ENCODE measurements around the gene LRMDA. TPM values are rescaled to one million over a fixed set of nuclear protein-coding genes. Genes with fewer than 3 reads are reported as not detected.

LRMDA gene
- total and polyA plus RNA-seq, 2 of the 13 experiments (the other 11 are each of a cell fraction or from before 2014, with no cell fraction given), result 13.4 to 22.0 TPM

- TF ChIP-seq KAT8 (CRISPR knock-in tag; IDR thresholded peaks at IDR 0.05) (no peak), MEIS2 (CRISPR knock-in tag; IDR thresholded peaks at IDR 0.05) (no peak; the same call in 1 of the 2 replicates), MTA3 (CRISPR knock-in tag; IDR thresholded peaks at IDR 0.05) (no peak), NFATC3 (CRISPR knock-in tag; IDR thresholded peaks at IDR 0.05) (no peak), SNAI1 (CRISPR knock-in tag; IDR thresholded peaks at IDR 0.05; ENCODE audit: borderline replicate concordance) (no peak), ZNF761 (CRISPR knock-in tag; conservative IDR thresholded peaks at IDR 0.05) (0 out of 2 replicates have a peak, but pooled peaks have one; percentile 31), ZNF337 (CRISPR knock-in tag; IDR thresholded peaks at IDR 0.05; ENCODE audit: borderline replicate concordance, low read depth) (no peak), NFIB (CRISPR knock-in tag; IDR thresholded peaks at IDR 0.05; ENCODE audit: borderline replicate concordance) (no peak), GATA4 (IDR thresholded peaks at IDR 0.05; ENCODE audit: borderline replicate concordance, low read depth) (no peak), ZNF850 (CRISPR knock-in tag; conservative IDR thresholded peaks at IDR 0.05) (no peak), ZNF33B (CRISPR knock-in tag; IDR thresholded peaks at IDR 0.05) (no peak), ZSCAN25 (CRISPR knock-in tag; IDR thresholded peaks at IDR 0.05) (no peak), MXD3 (CRISPR knock-in tag; IDR thresholded peaks at IDR 0.05) (no peak), CHD4 (IDR thresholded peaks at IDR 0.05; ENCODE audit: borderline replicate concordance, low read length) (peak; percentile 72; the same call in 1 of the 2 replicates), ZNF569 (CRISPR knock-in tag; IDR thresholded peaks at IDR 0.05; ENCODE audit: borderline replicate concordance) (no peak), ZKSCAN5 (CRISPR knock-in tag; IDR thresholded peaks at IDR 0.05) (no peak), GTF2F1 (IDR thresholded peaks at IDR 0.05; ENCODE audit: low read length) (no peak), ZNF142 (CRISPR knock-in tag; IDR thresholded peaks at IDR 0.05) (no peak), MEIS1 (CRISPR knock-in tag; IDR thresholded peaks at IDR 0.05; ENCODE audit: borderline replicate concordance) (peak; percentile 46; the same call in 1 of the 2 replicates)
- TF ChIP-seq, protein P1, sequence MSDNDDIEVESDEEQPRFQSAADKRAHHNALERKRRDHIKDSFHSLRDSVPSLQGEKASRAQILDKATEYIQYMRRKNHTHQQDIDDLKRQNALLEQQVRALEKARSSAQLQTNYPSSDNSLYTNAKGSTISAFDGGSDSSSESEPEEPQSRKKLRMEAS (IDR thresholded peaks at IDR 0.05), result no peak
- TF ChIP-seq, protein P2, sequence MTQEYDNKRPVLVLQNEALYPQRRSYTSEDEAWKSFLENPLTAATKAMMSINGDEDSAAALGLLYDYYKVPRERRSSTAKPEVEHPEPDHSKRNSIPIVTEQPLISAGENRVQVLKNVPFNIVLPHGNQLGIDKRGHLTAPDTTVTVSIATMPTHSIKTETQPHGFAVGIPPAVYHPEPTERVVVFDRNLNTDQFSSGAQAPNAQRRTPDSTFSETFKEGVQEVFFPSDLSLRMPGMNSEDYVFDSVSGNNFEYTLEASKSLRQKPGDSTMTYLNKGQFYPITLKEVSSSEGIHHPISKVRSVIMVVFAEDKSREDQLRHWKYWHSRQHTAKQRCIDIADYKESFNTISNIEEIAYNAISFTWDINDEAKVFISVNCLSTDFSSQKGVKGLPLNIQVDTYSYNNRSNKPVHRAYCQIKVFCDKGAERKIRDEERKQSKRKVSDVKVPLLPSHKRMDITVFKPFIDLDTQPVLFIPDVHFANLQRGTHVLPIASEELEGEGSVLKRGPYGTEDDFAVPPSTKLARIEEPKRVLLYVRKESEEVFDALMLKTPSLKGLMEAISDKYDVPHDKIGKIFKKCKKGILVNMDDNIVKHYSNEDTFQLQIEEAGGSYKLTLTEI (CRISPR knock-in tag; conservative IDR thresholded peaks at IDR 0.05), result no peak
Observed at GRCh38 chr10:75402486-75403143, 28.8 kb upstream of the LRMDA start (continued).

All from HepG2 (cell line).